ENCODE measurements around the gene KNTC1.
"Not testable (repeated sequence)": the region's sequence is repeated elsewhere in the genome, so short reads cannot be mapped to it uniquely, and the experiment has no call there.

GRCh38 chr12:122484385-122484784, 42.7 kb upstream of the KNTC1 start:
- TF ChIP-seq CTCF, EZH2 (IDR thresholded peaks at IDR 0.05): not testable (repeated sequence)
